HTERT RPE-1 (cell line): ENCODE results near the gene NPIPB9.

Experiments
- in situ Hi-C: fragments of 300-500 bp; cut with MboI; formaldehyde crosslinking; loops from 4 replicates; pipeline ENCODE4 v1.14.3; 2020; ENCODE audit warnings: low sequenced_read_pairs

The NPIPB9 gene

DNA sequence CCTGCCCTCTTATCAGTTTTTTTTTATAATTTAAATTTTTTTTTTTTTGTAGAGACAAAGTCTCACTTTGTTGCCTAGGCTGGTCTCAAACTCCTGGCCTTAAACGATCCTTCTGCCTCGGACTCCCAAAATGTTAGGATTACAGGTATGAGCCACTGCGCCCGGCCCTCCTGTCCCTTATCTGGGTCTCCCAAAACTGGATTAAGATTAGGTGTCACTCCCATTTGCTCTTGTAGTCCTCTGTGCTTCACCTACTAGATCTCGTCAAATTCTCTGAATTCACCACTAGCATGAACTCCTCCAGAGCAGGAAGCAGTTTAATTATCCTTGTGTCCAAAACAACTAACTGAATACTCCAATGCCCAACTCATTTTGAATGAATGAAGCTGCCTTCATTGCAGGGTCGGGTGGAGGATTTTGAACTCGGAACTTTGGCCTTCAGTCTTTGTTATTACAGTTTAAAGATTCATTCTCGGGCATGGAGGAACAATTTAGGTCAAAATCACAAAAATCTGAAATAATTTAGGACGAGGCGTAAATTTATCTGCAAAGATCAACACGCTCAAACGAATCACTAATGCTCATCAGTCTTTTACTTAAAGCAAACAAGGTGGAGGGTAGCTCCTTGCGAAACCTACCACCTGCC lies 70.4 kb downstream of the NPIPB9 start:
- in situ Hi-C loops = no loop called here
